ENCODE data around the gene GPR35.
"Not testable (repeated sequence)": the region's sequence is repeated elsewhere in the genome, so short reads cannot be mapped to it uniquely, and the experiment has no call there.

Gene GPR35

GRCh38 chr2:240649331-240649730 lies 24.1 kb downstream of the GPR35 start:
- no peak overlapping the region for H3K27ac ChIP-seq (ENCODE audit: low read depth, low read length)
- no peaks in the 10 kb centered on the region for H3K79me2 ChIP-seq (ENCODE audit: control insufficient read depth, insufficient read depth, low read length, unreplicated experiment)
- peaks cover 92% of the 10 kb centered on the region for H3K27me3 ChIP-seq (ENCODE audit: insufficient read depth, low read length)
- H3K4me1 ChIP-seq (ENCODE audit: control insufficient read depth, insufficient read depth, low read length, unreplicated experiment): no peaks in the 10 kb centered on the region
- no peaks in the 10 kb centered on the region for H3K36me3 ChIP-seq (ENCODE audit: insufficient read depth, low read length)
- no peak overlapping the region for H3K4me3 ChIP-seq (ENCODE audit: low read depth, low read length)
- H2AFZ ChIP-seq (ENCODE audit: low read length, unreplicated experiment): no peak overlapping the region

GRCh38 chr2:240650254-240650965 lies 25.1 kb downstream of the GPR35 start:
- Histone ChIP-seq H3K27me3 (ENCODE audit: insufficient read depth, low read length) (peaks cover 93% of the 10 kb centered on the region), H3K4me1 (ENCODE audit: control insufficient read depth, insufficient read depth, low read length, unreplicated experiment) (no peaks in the 10 kb centered on the region), H3K4me3 (ENCODE audit: low read depth, low read length) (no peak overlapping the region), H2AFZ (ENCODE audit: low read length, unreplicated experiment) (no peak overlapping the region), H3K27ac (ENCODE audit: low read depth, low read length) (no peak overlapping the region), H3K36me3 (ENCODE audit: insufficient read depth, low read length) (no peaks in the 10 kb centered on the region), H3K79me2 (ENCODE audit: control insufficient read depth, insufficient read depth, low read length, unreplicated experiment) (no peaks in the 10 kb centered on the region)

- H3K4me3 ChIP-seq (ENCODE audit: low read depth, low read length): no peak overlapping the region
- H2AFZ ChIP-seq (ENCODE audit: low read length, unreplicated experiment): no peak overlapping the region
- no peaks in the 10 kb centered on the region for H3K79me2 ChIP-seq (ENCODE audit: control insufficient read depth, insufficient read depth, low read length, unreplicated experiment)
- H3K27ac ChIP-seq (ENCODE audit: low read depth, low read length): no peak overlapping the region
- no peaks in the 10 kb centered on the region for H3K36me3 ChIP-seq (ENCODE audit: insufficient read depth, low read length)
- H3K27me3 ChIP-seq (ENCODE audit: insufficient read depth, low read length): peaks cover 93% of the 10 kb centered on the region
- no peaks in the 10 kb centered on the region for H3K4me1 ChIP-seq (ENCODE audit: control insufficient read depth, insufficient read depth, low read length, unreplicated experiment)
These were observed 25.9 kb downstream of the GPR35 start for GRCh38 chr2:240651185-240651584.

GRCh38 chr2:240655931-240656886 lies 30.9 kb downstream of the GPR35 start:
- Histone ChIP-seq H3K27ac (ENCODE audit: low read depth, low read length) (no peak overlapping the region), H3K79me2 (ENCODE audit: control insufficient read depth, insufficient read depth, low read length, unreplicated experiment) (no peaks in the 10 kb centered on the region), H3K36me3 (ENCODE audit: insufficient read depth, low read length) (no peaks in the 10 kb centered on the region), H3K4me3 (ENCODE audit: low read depth, low read length) (no peak overlapping the region), H3K27me3 (ENCODE audit: insufficient read depth, low read length) (peaks cover 77% of the 10 kb centered on the region), H3K4me1 (ENCODE audit: control insufficient read depth, insufficient read depth, low read length, unreplicated experiment) (no peaks in the 10 kb centered on the region), H2AFZ (ENCODE audit: low read length, unreplicated experiment) (no peak overlapping the region)

- not testable (repeated sequence) for H3K79me2 ChIP-seq (ENCODE audit: control insufficient read depth, insufficient read depth, low read length, unreplicated experiment); H3K4me3 ChIP-seq (ENCODE audit: low read depth, low read length); H3K27ac ChIP-seq (ENCODE audit: low read depth, low read length); H3K36me3 ChIP-seq (ENCODE audit: insufficient read depth, low read length); H2AFZ ChIP-seq (ENCODE audit: low read length, unreplicated experiment); H3K4me1 ChIP-seq (ENCODE audit: control insufficient read depth, insufficient read depth, low read length, unreplicated experiment)
- peaks cover 79% of the 10 kb centered on the region for H3K27me3 ChIP-seq (ENCODE audit: insufficient read depth, low read length)
These were observed 34.6 kb downstream of the GPR35 start for GRCh38 chr2:240659883-240660282.

GRCh38 chr2:240662681-240663080 lies 37.4 kb downstream of the GPR35 start:
- Histone ChIP-seq H2AFZ (ENCODE audit: low read length, unreplicated experiment) (no peak overlapping the region), H3K36me3 (ENCODE audit: insufficient read depth, low read length) (no peaks in the 10 kb centered on the region), H3K27ac (ENCODE audit: low read depth, low read length) (no peak overlapping the region), H3K27me3 (ENCODE audit: insufficient read depth, low read length) (peaks cover 79% of the 10 kb centered on the region), H3K4me3 (ENCODE audit: low read depth, low read length) (no peak overlapping the region), H3K79me2 (ENCODE audit: control insufficient read depth, insufficient read depth, low read length, unreplicated experiment) (no peaks in the 10 kb centered on the region), H3K4me1 (ENCODE audit: control insufficient read depth, insufficient read depth, low read length, unreplicated experiment) (no peaks in the 10 kb centered on the region)

- H2AFZ ChIP-seq (ENCODE audit: low read length, unreplicated experiment): no peak overlapping the region
- H3K79me2 ChIP-seq (ENCODE audit: control insufficient read depth, insufficient read depth, low read length, unreplicated experiment): no peaks in the 10 kb centered on the region
- H3K27me3 ChIP-seq (ENCODE audit: insufficient read depth, low read length): peaks cover 81% of the 10 kb centered on the region
- H3K36me3 ChIP-seq (ENCODE audit: insufficient read depth, low read length): no peaks in the 10 kb centered on the region
- no peak overlapping the region for H3K4me3 ChIP-seq (ENCODE audit: low read depth, low read length)
- no peak overlapping the region for H3K27ac ChIP-seq (ENCODE audit: low read depth, low read length)
- no peaks in the 10 kb centered on the region for H3K4me1 ChIP-seq (ENCODE audit: control insufficient read depth, insufficient read depth, low read length, unreplicated experiment)
These were observed 38.4 kb downstream of the GPR35 start for GRCh38 chr2:240663546-240664190.

GRCh38 chr2:240664622-240665021 lies 39.3 kb downstream of the GPR35 start:
- H3K27ac ChIP-seq (ENCODE audit: low read depth, low read length): no peak overlapping the region
- H3K4me3 ChIP-seq (ENCODE audit: low read depth, low read length): no peak overlapping the region
- H2AFZ ChIP-seq (ENCODE audit: low read length, unreplicated experiment): no peak overlapping the region
- no peaks in the 10 kb centered on the region for H3K4me1 ChIP-seq (ENCODE audit: control insufficient read depth, insufficient read depth, low read length, unreplicated experiment)
- H3K79me2 ChIP-seq (ENCODE audit: control insufficient read depth, insufficient read depth, low read length, unreplicated experiment): no peaks in the 10 kb centered on the region
- H3K36me3 ChIP-seq (ENCODE audit: insufficient read depth, low read length): no peaks in the 10 kb centered on the region
- H3K27me3 ChIP-seq (ENCODE audit: insufficient read depth, low read length): peaks cover 79% of the 10 kb centered on the region

- Histone ChIP-seq H3K79me2 (ENCODE audit: control insufficient read depth, insufficient read depth, low read length, unreplicated experiment) (no peaks in the 10 kb centered on the region), H2AFZ (ENCODE audit: low read length, unreplicated experiment) (no peak overlapping the region), H3K4me3 (ENCODE audit: low read depth, low read length) (no peak overlapping the region), H3K27me3 (ENCODE audit: insufficient read depth, low read length) (peaks cover 85% of the 10 kb centered on the region), H3K36me3 (ENCODE audit: insufficient read depth, low read length) (no peaks in the 10 kb centered on the region), H3K27ac (ENCODE audit: low read depth, low read length) (no peak overlapping the region), H3K4me1 (ENCODE audit: control insufficient read depth, insufficient read depth, low read length, unreplicated experiment) (no peaks in the 10 kb centered on the region)
These were observed 45.1 kb downstream of the GPR35 start for GRCh38 chr2:240670402-240670801.

- no peaks in the 10 kb centered on the region for H3K36me3 ChIP-seq (ENCODE audit: insufficient read depth, low read length)
- H3K4me1 ChIP-seq (ENCODE audit: control insufficient read depth, insufficient read depth, low read length, unreplicated experiment): no peaks in the 10 kb centered on the region
- no peaks in the 10 kb centered on the region for H3K79me2 ChIP-seq (ENCODE audit: control insufficient read depth, insufficient read depth, low read length, unreplicated experiment)
- no peak overlapping the region for H2AFZ ChIP-seq (ENCODE audit: low read length, unreplicated experiment)
- peaks cover 79% of the 10 kb centered on the region for H3K27me3 ChIP-seq (ENCODE audit: insufficient read depth, low read length)
- no peak overlapping the region for H3K4me3 ChIP-seq (ENCODE audit: low read depth, low read length)
- no peak overlapping the region for H3K27ac ChIP-seq (ENCODE audit: low read depth, low read length)
These were observed 45.7 kb downstream of the GPR35 start for GRCh38 chr2:240670950-240671349.
